HL-60 (cell line): ENCODE results near the gene TANGO2.

ENCODE experiments used
- DNase-seq, 2 experiments: peaks; one replicate each; pipeline ENCODE4 v3.0.0-alpha.2; 2010 to 2020; ENCODE audit warnings: low read depth in 1 of 2, low spot score in 1 of 2
- H3K27ac ChIP-seq: fragments of 250-450 bp; sonication (Bioruptor Pico); replicated peaks from 2 replicates; pipeline ENCODE4 v1.5.1; 2020; ENCODE audit warnings: mild to moderate bottlenecking, moderate library complexity
- H3K27me3 ChIP-seq: fragments of 250-450 bp; sonication (Bioruptor Pico); 2 replicates; pipeline ENCODE4 v1.5.1; 2021; ENCODE audit warnings: mild to moderate bottlenecking, moderate library complexity; ENCODE audit not compliant: insufficient read depth, poor library complexity, severe bottlenecking
- H3K4me3 ChIP-seq: replicated peaks from 2 replicates; pipeline ENCODE4 v1.5.1; 2011; ENCODE audit warnings: mild to moderate bottlenecking, control low read depth, low read length; ENCODE audit not compliant: insufficient read depth
- CTCF ChIP-seq: IDR thresholded peaks from one replicate; pipeline ENCODE4 v1.5.1; 2011; ENCODE audit warnings: low read length, control low read depth, inconsistent platforms; ENCODE audit not compliant: insufficient read depth
- GABPA ChIP-seq: IDR thresholded peaks from 2 replicates; pipeline ENCODE4 v1.6.1; 2012; ENCODE audit warnings: low read depth
- POLR2AphosphoS5 ChIP-seq: IDR thresholded peaks from 2 replicates; pipeline ENCODE4 v1.6.1; 2012; ENCODE audit warnings: low read depth
- SPI1 ChIP-seq: IDR thresholded peaks from 2 replicates; pipeline ENCODE4 v1.6.1; 2012; ENCODE audit warnings: low read depth, mild to moderate bottlenecking, borderline replicate concordance
- TF ChIP-seq, protein P1 (sequence below): IDR thresholded peaks from 2 replicates; pipeline ENCODE4 v1.6.1; 2012; ENCODE audit warnings: low read depth; ENCODE audit not compliant: insufficient replicate concordance

TANGO2 gene

DNA sequence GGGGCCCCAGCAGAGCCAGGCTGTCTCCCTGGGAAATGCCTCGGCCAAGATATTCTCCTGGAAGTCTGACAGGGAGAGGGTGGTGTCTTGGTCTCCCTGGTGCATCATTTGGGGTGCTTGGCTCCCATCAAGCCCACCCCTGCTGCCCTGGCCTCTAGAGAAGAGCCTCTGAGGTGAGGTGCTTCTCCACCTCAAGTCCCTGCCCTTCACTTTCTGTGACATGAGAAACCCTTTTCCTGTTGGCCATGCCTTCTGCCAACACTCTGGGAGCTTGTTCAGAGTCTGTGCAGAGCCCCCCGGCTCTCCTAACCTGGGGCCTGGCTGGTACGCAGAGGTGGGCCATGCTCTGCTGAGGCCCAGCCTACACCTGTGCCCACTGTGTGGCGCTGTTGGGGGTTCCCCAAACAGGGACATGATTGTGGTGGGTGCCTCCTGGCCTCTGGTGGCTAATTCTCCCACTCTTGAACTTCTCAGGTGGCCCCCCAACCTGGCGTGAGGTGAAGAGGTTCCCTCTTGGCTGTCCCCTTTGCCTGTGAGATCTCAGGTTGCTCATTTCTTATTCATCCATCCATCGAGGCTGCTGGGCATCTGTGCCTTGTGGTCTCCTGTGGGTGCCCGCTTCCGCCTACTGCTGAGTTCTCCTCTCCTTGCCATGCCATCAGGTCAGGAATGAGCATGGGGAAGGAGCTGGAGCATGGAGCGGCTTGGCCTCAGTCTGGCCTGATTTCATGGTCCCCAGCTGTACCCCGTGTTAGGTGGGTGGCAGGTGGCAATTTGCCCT, 40.0 kb downstream of the TANGO2 start:
- no peak overlapping the region for H3K4me3 ChIP-seq

GRCh38 chr22:20061481-20061861, 40.6 kb downstream of the TANGO2 start:
- Histone ChIP-seq H3K4me3 (no peak overlapping the region), H3K27ac (no peak overlapping the region), H3K27me3 (no peaks in the 10 kb centered on the region)
- no peak for DNase-seq
- TF ChIP-seq POLR2AphosphoS5 (no peak), GABPA (no peak), SPI1 (no peak), CTCF (no peak)
- TF ChIP-seq, protein P1, sequence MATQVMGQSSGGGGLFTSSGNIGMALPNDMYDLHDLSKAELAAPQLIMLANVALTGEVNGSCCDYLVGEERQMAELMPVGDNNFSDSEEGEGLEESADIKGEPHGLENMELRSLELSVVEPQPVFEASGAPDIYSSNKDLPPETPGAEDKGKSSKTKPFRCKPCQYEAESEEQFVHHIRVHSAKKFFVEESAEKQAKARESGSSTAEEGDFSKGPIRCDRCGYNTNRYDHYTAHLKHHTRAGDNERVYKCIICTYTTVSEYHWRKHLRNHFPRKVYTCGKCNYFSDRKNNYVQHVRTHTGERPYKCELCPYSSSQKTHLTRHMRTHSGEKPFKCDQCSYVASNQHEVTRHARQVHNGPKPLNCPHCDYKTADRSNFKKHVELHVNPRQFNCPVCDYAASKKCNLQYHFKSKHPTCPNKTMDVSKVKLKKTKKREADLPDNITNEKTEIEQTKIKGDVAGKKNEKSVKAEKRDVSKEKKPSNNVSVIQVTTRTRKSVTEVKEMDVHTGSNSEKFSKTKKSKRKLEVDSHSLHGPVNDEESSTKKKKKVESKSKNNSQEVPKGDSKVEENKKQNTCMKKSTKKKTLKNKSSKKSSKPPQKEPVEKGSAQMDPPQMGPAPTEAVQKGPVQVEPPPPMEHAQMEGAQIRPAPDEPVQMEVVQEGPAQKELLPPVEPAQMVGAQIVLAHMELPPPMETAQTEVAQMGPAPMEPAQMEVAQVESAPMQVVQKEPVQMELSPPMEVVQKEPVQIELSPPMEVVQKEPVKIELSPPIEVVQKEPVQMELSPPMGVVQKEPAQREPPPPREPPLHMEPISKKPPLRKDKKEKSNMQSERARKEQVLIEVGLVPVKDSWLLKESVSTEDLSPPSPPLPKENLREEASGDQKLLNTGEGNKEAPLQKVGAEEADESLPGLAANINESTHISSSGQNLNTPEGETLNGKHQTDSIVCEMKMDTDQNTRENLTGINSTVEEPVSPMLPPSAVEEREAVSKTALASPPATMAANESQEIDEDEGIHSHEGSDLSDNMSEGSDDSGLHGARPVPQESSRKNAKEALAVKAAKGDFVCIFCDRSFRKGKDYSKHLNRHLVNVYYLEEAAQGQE, result no peak

More for the DNA sequence above, 40.0 kb downstream of the TANGO2 start:
- TF ChIP-seq CTCF (no peak), POLR2AphosphoS5 (no peak), GABPA (no peak), SPI1 (no peak)
- TF ChIP-seq, protein P1, result no peak
- no peak for DNase-seq
- H3K27ac ChIP-seq, result no peak overlapping the region
- H3K27me3 ChIP-seq, result no peaks in the 10 kb centered on the region

GRCh38 chr22:20062043-20062765, 41.3 kb downstream of the TANGO2 start:
- Histone ChIP-seq H3K4me3 (no peak overlapping the region), H3K27me3 (no peaks in the 10 kb centered on the region), H3K27ac (no peak overlapping the region)
- no peak for DNase-seq
- TF ChIP-seq CTCF, result no peak
- TF ChIP-seq, protein P1, result no peak
- TF ChIP-seq GABPA, result no peak
- TF ChIP-seq POLR2AphosphoS5, result no peak
- TF ChIP-seq SPI1, result no peak
